ENCODE results near the gene KCNF1.

Gene KCNF1

GRCh38 chr2:10921525-10921924, 9.8 kb downstream of the KCNF1 start:
- DNase-seq: no peak

- DNase-seq: no peak
Observed at GRCh38 chr2:10922307-10923007, 10.7 kb downstream of the KCNF1 start.

DNA sequence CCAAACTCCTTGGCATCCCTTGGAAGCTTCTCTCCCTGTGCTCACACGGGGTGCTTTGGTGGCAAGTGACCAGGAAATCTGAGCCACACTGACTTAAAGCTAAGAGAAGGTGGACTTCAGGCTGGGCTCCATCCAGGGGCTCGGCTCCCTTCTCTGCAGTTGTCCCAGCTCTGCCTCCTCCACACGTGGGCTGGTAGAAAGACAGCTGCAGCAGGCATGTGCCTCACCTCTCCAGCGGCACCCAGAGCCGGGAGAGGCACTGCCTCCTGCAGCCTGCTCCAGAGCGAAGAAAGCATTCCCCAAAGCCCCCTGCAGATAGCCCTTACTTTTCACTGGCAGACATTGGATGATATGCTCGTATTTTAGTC, 11.3 kb downstream of the KCNF1 start:
- no peak for DNase-seq

GRCh38 chr2:10923965-10924364, 12.2 kb downstream of the KCNF1 start:
- DNase-seq: no peak

DNA sequence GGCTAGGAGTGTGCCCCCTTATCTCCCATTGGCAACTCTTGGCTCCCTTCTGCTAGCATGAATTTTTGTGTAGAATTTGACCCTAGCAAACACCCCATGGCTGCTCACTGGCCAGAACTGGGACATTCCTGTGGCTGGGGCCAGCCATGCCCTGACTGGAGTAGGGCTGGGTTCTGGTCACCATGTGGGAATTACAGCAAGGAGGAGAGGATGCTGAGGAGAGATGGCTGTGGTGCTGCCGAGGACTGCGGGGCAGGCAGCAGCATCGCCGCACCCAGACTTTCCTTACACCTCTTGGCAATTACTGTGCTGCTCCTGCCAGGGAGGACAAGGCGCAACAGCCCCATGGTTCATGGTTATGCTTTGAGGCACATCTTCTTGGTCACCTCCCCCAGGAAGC, 12.7 kb downstream of the KCNF1 start:
- DNase-seq: no peak

DNA sequence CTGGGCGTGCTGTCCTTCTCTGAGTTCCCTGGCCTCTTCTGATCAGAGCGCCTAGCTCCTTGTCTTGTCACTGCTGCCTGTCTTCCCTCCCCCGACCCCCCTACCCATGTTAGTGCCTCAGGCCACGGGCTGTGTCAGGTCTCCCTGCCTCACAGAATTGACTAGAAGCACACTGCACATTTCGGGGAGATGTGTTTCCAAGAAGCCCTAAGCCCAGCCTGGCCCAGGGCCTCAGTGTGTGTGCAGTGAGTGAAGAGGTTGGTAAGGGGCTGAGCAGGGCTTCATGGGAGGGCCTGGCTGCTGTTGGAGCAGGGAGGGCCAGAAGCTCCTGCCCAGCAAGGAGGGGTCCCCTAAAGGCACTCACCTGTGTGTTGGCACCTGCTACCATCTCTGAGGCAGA, 13.1 kb downstream of the KCNF1 start:
- no peak for DNase-seq

- DNase-seq: no peak
Observed at GRCh38 chr2:10926191-10926820, 14.6 kb downstream of the KCNF1 start.

DNA sequence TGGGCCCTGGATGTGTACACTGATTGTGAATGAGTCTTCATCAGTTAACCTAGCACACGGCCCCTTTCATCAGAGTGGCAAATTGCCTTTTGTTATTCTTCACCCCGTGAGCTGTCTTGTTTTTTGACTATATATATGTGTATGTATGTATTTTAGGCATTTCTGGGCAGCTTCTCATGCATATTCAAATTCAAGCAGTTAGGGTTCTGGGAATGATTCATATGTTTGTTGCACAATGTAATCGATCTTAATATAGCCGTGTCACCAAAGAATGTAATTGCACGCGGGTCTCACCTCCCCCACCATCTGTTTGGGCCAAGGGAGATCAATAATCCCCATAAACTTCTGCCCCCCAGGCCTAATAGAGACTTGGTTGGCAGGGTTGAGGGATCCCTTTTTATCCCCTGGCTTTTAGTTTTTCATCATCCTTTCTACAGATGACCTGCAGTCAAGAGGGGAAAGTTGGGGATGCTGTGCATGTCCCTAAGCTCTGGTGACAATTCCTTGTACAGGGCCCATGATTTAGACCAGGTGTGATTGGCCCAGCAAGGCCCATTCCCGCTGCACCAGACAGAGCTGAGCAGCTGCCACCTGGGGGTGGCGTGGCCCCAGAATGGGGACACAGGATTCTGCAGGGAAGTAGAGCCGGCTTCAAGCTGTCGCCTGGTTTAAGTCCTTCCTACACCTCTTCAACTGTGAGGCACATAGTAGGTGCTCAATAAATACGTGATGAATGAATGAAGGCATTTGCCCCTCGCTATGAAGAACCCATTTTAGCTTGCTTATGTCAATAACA, 19.2 kb downstream of the KCNF1 start:
- no peak for DNase-seq

DNA sequence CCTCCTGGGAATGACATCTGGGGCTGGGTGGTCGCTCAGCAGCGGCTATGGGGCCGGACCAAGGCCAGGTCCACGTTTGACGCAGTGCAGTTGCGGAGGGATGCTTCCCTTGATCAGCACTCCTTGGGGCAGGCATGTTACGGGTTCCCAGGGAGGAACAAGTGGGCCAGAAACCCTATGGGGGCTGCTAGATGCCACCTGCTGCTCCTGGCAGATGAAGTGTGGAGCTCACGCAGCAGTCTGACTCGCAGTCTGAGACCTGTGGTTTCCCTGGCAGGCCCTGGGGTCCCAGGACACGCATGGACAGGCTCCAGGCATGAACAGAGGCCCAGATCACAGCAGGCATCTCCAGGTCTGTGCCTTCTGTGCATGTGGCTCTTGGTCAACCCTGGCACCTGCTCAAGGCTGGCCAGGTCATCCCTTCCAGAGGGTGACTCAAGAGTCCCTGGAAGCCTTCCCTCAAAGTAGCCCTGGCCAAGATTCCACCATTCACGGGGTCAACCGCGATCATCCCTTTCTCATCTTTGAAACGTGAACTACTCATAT, 20.0 kb downstream of the KCNF1 start:
- DNase-seq: peak; percentile 7

- DNase-seq: no peak
Observed at GRCh38 chr2:10932345-10933151, 20.8 kb downstream of the KCNF1 start.

DNA sequence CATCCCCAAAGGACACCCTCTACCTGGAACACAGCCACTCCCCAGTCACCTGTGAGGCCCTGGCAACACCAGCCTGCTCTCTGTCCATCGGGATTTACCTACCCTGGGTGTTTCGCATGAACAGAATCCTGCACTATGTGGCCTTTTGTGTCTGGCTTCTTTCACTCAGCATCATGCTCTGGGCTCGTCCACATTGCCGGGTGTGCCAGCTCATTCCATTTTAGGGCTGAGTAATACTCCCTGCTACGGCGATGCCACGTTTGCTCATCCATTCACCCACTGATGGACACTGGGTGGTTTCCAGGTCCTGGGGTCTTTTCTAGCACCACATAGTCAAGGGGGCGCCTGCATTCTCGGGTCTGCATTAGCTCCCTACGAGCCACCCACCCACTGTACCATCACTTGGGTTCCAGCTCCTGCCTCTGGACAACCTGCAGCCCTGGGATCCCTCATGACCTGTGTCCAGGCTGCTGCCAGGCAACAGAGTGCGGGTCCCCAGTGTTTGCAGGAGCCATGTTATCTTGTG, 22.0 kb downstream of the KCNF1 start:
- no peak for DNase-seq

GRCh38 chr2:10934308-10934978, 22.7 kb downstream of the KCNF1 start:
- DNase-seq: no peak

DNA sequence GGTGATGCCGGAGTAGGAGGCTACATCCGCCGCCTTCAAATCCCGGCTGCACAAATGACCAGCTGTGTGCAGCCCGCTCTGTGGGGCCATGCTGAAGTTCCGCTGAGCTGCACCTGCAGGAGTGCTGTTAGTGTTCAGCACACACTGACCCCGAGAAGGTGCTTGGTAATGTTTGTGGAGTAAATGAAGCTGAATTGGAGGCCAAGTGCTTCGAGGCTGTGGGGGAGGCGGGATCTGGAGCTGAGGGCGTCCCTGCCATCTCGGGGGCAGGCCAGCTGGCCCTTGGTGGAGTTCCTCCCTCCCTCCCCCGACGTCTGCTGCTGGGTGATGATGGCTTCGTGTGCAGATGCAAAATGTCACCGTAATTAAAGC, 23.2 kb downstream of the KCNF1 start:
- no peak for DNase-seq

GRCh38 chr2:10935366-10935918, 23.7 kb downstream of the KCNF1 start:
- no peak for DNase-seq

GRCh38 chr2:10935953-10936942, 24.5 kb downstream of the KCNF1 start:
- peak; percentile 81 for DNase-seq

GRCh38 chr2:10939058-10939457, 27.3 kb downstream of the KCNF1 start:
- DNase-seq: no peak

GRCh38 chr2:10940596-10940995, 28.9 kb downstream of the KCNF1 start:
- no peak for DNase-seq

- DNase-seq: no peak
Observed at GRCh38 chr2:10941383-10941782, 29.6 kb downstream of the KCNF1 start.

- no peak for DNase-seq
Observed at GRCh38 chr2:10944799-10945198, 33.1 kb downstream of the KCNF1 start.

DNA sequence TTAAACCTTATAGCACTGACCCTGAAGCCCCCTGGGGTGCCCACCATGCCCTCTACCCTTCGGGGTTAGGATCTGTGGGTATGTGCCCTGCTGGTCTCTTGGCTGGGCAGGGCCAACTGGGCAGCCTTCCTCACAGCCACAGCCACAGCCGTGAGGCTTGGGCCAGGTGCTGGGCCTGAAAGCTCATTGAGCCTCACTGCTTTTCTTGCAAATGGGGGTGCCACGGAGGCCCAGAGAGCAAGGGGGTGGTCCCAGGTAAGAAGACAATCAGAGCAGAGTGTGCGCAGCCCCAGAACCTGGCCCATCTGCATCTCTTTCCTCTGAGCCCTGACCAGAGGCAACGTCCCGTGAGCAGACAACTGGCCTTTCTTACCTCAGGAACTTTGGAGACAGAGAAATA, 34.7 kb downstream of the KCNF1 start:
- no peak for DNase-seq
